ENCODE data around the gene SGCG.

GRCh38 chr13:23350009-23350408 lies 169.2 kb downstream of the SGCG start:
- TF ChIP-seq POLR2A (IDR thresholded peaks at IDR 0.05), result no peak
- TF ChIP-seq CTCF (IDR thresholded peaks at IDR 0.05), result no peak

All from breast epithelium (tissue), 3 donors.